Fibroblast of skin of left quadriceps (primary cell): ENCODE results near the gene OPRL1.

ENCODE experiments used
- DNase-seq, 2 experiments: peaks; one replicate each; pipeline ENCODE4 v3.0.0-alpha.2; 2013; ENCODE audit warnings: low read depth in 2 of 2

OPRL1 gene

GRCh38 chr20:64056639-64056888 is 23.3 kb upstream of the OPRL1 start:
- no peak for DNase-seq

- no peak for DNase-seq
Observed at GRCh38 chr20:64056889-64057627, 22.8 kb upstream of the OPRL1 start.

GRCh38 chr20:64057628-64058498 is 22.0 kb upstream of the OPRL1 start:
- no peak for DNase-seq

- no peak for DNase-seq
Observed at GRCh38 chr20:64058536-64058935, 21.3 kb upstream of the OPRL1 start.

- DNase-seq: no peak
Observed at GRCh38 chr20:64062276-64062595, 17.6 kb upstream of the OPRL1 start.

GRCh38 chr20:64062596-64063388 is 17.1 kb upstream of the OPRL1 start, which contains the start of gene TCEA2:
Gene TCEA2, plus strand, starts transcription at chr20:64063198. Its CDS starts 115 bp downstream, at chr20:64063313.
- peak; percentile 89 for DNase-seq

GRCh38 chr20:64063389-64064144 is 16.3 kb upstream of the OPRL1 start:
- no peak for DNase-seq

GRCh38 chr20:64064145-64064698 is 15.7 kb upstream of the OPRL1 start:
- DNase-seq: no peak

- DNase-seq: no peak
Observed at GRCh38 chr20:64065062-64065973, 14.6 kb upstream of the OPRL1 start.

- no peak for DNase-seq
Observed at GRCh38 chr20:64065974-64066343, 13.9 kb upstream of the OPRL1 start.

- DNase-seq: no peak
Observed at GRCh38 chr20:64067005-64067632, 12.8 kb upstream of the OPRL1 start.

- DNase-seq: no peak
Observed at GRCh38 chr20:64067733-64068307, 12.1 kb upstream of the OPRL1 start.

GRCh38 chr20:64068386-64069208 is 11.3 kb upstream of the OPRL1 start:
- no peak for DNase-seq

GRCh38 chr20:64069209-64069613 is 10.7 kb upstream of the OPRL1 start:
- no peak for DNase-seq

GRCh38 chr20:64069614-64070243 is 10.2 kb upstream of the OPRL1 start:
- no peak for DNase-seq

GRCh38 chr20:64070244-64070993 is 9.5 kb upstream of the OPRL1 start:
- no peak for DNase-seq
